GM12892 (cell line): ENCODE data around the gene ASTN2.

Source experiments
- POLR2A ChIP-seq: IDR thresholded peaks from 2 replicates; pipeline ENCODE4 v1.6.1; 2011; ENCODE audit warnings: low read depth, low read length, control low read depth
- TAF1 ChIP-seq: IDR thresholded peaks from 2 replicates; pipeline ENCODE4 v1.6.1; 2011; ENCODE audit warnings: low read depth, mild to moderate bottlenecking, control low read depth, low read length, borderline replicate concordance

DNA sequence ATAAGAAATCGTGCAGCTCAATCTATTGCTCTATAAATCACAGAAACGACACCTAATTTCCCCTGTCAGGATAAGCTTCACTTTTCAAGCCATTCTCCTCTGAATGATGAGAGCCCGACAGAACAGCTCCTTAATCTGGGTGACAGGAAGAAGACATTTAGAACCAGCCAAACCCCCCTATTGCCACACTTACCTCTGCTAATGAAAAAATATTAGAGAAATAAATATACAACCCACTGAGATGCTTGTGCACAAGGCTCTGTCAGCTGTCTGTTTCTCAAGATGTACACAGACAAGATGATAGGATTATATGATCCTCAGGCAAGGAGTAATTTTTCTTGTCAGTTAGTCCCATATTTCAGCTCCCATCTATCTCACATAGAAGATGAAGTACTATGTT, 785.2 kb downstream of the ASTN2 start:
- no peak for TF ChIP-seq TAF1
- no peak for TF ChIP-seq POLR2A
